Body of pancreas (tissue), 4 donors: Measurements from ENCODE around the gene CCNG1.

Experiments used
- POLR2A ChIP-seq, 3 donors: fragments of 450-650 bp; IDR thresholded peaks; one replicate each; pipeline ENCODE4 v1.6.1; 2016; ENCODE audit warnings: antibody characterized with exemption in 3 of 3, mild to moderate bottlenecking in 2 of 3
- TF ChIP-seq, protein P1 (sequence below), 7 experiments: fragments of 450-650 bp in 4 of 7; fragments of 200-600 bp in 3 of 7; sonication (generic) in 3 of 7; IDR thresholded peaks; one replicate each; pipeline ENCODE4 v1.5.1; 2016 to 2019; ENCODE audit warnings: antibody characterized with exemption in 7 of 7

DNA sequence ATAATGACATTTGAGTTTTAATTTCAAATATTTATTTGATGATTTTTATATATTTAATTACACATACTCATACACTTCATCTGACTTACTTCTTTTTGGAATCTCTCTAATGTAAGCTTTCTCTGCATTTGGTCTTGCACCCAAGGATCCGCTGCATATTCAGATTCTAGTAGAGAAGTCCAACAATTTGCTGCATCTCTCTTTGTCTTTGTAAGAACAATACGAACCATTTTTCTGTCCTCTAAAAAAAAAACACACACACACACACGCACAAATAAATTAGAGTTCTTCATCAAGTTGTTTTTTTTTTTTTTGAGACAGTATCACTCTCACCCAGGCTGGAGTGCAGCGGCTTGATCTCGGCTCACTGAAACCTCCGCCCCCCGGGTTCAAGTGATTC lies 19.4 kb downstream of the CCNG1 start:
- TF ChIP-seq, protein P1, sequence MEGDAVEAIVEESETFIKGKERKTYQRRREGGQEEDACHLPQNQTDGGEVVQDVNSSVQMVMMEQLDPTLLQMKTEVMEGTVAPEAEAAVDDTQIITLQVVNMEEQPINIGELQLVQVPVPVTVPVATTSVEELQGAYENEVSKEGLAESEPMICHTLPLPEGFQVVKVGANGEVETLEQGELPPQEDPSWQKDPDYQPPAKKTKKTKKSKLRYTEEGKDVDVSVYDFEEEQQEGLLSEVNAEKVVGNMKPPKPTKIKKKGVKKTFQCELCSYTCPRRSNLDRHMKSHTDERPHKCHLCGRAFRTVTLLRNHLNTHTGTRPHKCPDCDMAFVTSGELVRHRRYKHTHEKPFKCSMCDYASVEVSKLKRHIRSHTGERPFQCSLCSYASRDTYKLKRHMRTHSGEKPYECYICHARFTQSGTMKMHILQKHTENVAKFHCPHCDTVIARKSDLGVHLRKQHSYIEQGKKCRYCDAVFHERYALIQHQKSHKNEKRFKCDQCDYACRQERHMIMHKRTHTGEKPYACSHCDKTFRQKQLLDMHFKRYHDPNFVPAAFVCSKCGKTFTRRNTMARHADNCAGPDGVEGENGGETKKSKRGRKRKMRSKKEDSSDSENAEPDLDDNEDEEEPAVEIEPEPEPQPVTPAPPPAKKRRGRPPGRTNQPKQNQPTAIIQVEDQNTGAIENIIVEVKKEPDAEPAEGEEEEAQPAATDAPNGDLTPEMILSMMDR (IDR thresholded peaks at IDR 0.05): no peak
- no peak for TF ChIP-seq POLR2A (IDR thresholded peaks at IDR 0.05)
